Ishikawa (cell line): Measurements from ENCODE around the gene PLCH1.

ENCODE experiments used
- EP300 ChIP-seq: IDR thresholded peaks from 2 replicates; pipeline ENCODE4 v1.6.1; 2012; ENCODE audit warnings: borderline replicate concordance
- FOXM1 ChIP-seq: IDR thresholded peaks from 2 replicates; pipeline ENCODE4 v1.6.1; 2012; ENCODE audit warnings: low read depth, borderline replicate concordance
- NFIC ChIP-seq: IDR thresholded peaks from 2 replicates; pipeline ENCODE4 v1.6.1; 2012
- RAD21 ChIP-seq: IDR thresholded peaks from 2 replicates; pipeline ENCODE4 v1.6.1; 2012; ENCODE audit warnings: low read depth
- TAF1 ChIP-seq: IDR thresholded peaks from 2 replicates; pipeline ENCODE4 v1.6.1; 2012; ENCODE audit warnings: low read depth, mild to moderate bottlenecking
- YY1 ChIP-seq: IDR thresholded peaks from 2 replicates; pipeline ENCODE4 v1.6.1; 2012; ENCODE audit warnings: low read depth
- ZBTB7A ChIP-seq: IDR thresholded peaks from 2 replicates; pipeline ENCODE4 v1.6.1; 2012; ENCODE audit warnings: low read depth
- TF ChIP-seq, protein P1 (sequence below): IDR thresholded peaks from 2 replicates; pipeline ENCODE4 v1.6.1; 2012; ENCODE audit warnings: low read depth, mild to moderate bottlenecking

- TF ChIP-seq, protein P1, sequence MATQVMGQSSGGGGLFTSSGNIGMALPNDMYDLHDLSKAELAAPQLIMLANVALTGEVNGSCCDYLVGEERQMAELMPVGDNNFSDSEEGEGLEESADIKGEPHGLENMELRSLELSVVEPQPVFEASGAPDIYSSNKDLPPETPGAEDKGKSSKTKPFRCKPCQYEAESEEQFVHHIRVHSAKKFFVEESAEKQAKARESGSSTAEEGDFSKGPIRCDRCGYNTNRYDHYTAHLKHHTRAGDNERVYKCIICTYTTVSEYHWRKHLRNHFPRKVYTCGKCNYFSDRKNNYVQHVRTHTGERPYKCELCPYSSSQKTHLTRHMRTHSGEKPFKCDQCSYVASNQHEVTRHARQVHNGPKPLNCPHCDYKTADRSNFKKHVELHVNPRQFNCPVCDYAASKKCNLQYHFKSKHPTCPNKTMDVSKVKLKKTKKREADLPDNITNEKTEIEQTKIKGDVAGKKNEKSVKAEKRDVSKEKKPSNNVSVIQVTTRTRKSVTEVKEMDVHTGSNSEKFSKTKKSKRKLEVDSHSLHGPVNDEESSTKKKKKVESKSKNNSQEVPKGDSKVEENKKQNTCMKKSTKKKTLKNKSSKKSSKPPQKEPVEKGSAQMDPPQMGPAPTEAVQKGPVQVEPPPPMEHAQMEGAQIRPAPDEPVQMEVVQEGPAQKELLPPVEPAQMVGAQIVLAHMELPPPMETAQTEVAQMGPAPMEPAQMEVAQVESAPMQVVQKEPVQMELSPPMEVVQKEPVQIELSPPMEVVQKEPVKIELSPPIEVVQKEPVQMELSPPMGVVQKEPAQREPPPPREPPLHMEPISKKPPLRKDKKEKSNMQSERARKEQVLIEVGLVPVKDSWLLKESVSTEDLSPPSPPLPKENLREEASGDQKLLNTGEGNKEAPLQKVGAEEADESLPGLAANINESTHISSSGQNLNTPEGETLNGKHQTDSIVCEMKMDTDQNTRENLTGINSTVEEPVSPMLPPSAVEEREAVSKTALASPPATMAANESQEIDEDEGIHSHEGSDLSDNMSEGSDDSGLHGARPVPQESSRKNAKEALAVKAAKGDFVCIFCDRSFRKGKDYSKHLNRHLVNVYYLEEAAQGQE = no peak
- TF ChIP-seq RAD21 = no peak
- no peak for TF ChIP-seq TAF1
- no peak for TF ChIP-seq NFIC
- no peak for TF ChIP-seq FOXM1
- no peak for TF ChIP-seq YY1
- TF ChIP-seq EP300 = no peak
- no peak for TF ChIP-seq ZBTB7A
These were observed 216.3 kb downstream of the PLCH1 start for GRCh38 chr3:155528579-155528978.
